ENCODE results near the gene FAM204A. TPM values are rescaled to one million over a fixed set of nuclear protein-coding genes. Genes with fewer than 3 reads are reported as not detected.

The FAM204A gene
- polyA plus RNA-seq, 3 donors: 24.6 to 191 (median 139) TPM

GRCh38 chr10:118355234-118355633 lies 13.1 kb upstream of the FAM204A start:
- no peak overlapping the region for H3K4me3 Mint-ChIP-seq
- Histone ChIP-seq H2AFZ (ENCODE audit: insufficient read depth, low read depth, low read length, poor library complexity, severe bottlenecking) (no peak overlapping the region), H3K9me3 (replicated peaks in 1 of 2; ENCODE audit: control insufficient read depth in 1 of 2, insufficient read depth in 1 of 2, low read length in 2 of 2) (no peaks in the 10 kb centered on the region), H3K4me1 (ENCODE audit: control insufficient read depth in 1 of 2, insufficient read depth in 2 of 2, low read length in 2 of 2) (no peaks in the 10 kb centered on the region), H3K27me3 (ENCODE audit: control insufficient read depth in 2 of 2, insufficient read depth in 2 of 2, low read length in 2 of 2) (peaks cover 4 to 11% of the 10 kb centered on the region in 2 donors), H3K36me3 (replicated peaks in 1 of 2; ENCODE audit: control insufficient read depth in 1 of 2, insufficient read depth in 2 of 2, low read length in 2 of 2) (no peaks in the 10 kb centered on the region), H4K20me1 (ENCODE audit: insufficient read depth, low read length) (no peaks in the 10 kb centered on the region), H3K4me2 (replicated peaks; ENCODE audit: extremely low read depth, low read length, poor library complexity, severe bottlenecking) (no peak overlapping the region), H3K4me3 (replicated peaks in 1 of 3; ENCODE audit: low read depth in 2 of 3, low read length in 3 of 3) (no peak overlapping the region), H3K79me2 (ENCODE audit: insufficient read depth, low read length) (no peaks in the 10 kb centered on the region), H3K27ac (ENCODE audit: low read depth in 1 of 2, low read length in 2 of 2) (no peak overlapping the region), H3K9ac (ENCODE audit: insufficient read depth, low read length, poor library complexity, severe bottlenecking) (no peak overlapping the region)
- H3K9me3 Mint-ChIP-seq: peaks cover 0 to 1% (median 0%) of the 10 kb centered on the region in 7 donors
- no peaks in the 10 kb centered on the region for H3K36me3 Mint-ChIP-seq
- WGBS (ENCODE audit: insufficient coverage): 80% methylated on average over 1 of the region's 3 CpGs
- H3K27ac Mint-ChIP-seq: no peak overlapping the region
- no peak for DNase-seq
- intact Hi-C loops (cut with micrococcal nuclease): no loop called here
- TF ChIP-seq CTCF (IDR thresholded peaks at IDR 0.05): no peak
- no peaks in the 10 kb centered on the region for H3K4me1 Mint-ChIP-seq
- peaks cover 11 to 16% (median 15%) of the 10 kb centered on the region in 3 donors for H3K27me3 Mint-ChIP-seq (ENCODE audit: low read depth in 3 of 3)

- no peak overlapping the region for H3K9ac ChIP-seq (ENCODE audit: insufficient read depth, low read length, poor library complexity, severe bottlenecking)
- no peaks in the 10 kb centered on the region for H3K9me3 Mint-ChIP-seq
- no peaks in the 10 kb centered on the region for H3K4me1 Mint-ChIP-seq
- H2AFZ ChIP-seq (ENCODE audit: insufficient read depth, low read depth, low read length, poor library complexity, severe bottlenecking): no peak overlapping the region
- no peak overlapping the region for H3K27ac Mint-ChIP-seq
- H3K27me3 ChIP-seq (ENCODE audit: control insufficient read depth in 2 of 2, insufficient read depth in 2 of 2, low read length in 2 of 2): peaks cover 4 to 12% of the 10 kb centered on the region in 2 donors
- intact Hi-C loops (cut with micrococcal nuclease): loop anchor here in 1 of 2 donors (10.0 kb wide), 2 partner anchors 304 to 1526 kb away; partner anchors contain the start of genes MCMBP and RAB11FIP2
- no peak overlapping the region for H3K4me3 Mint-ChIP-seq
- peaks cover 11 to 21% (median 16%) of the 10 kb centered on the region in 3 donors for H3K27me3 Mint-ChIP-seq (ENCODE audit: low read depth in 3 of 3)
- no peaks in the 10 kb centered on the region for H3K36me3 ChIP-seq (replicated peaks in 1 of 2; ENCODE audit: control insufficient read depth in 1 of 2, insufficient read depth in 2 of 2, low read length in 2 of 2)
- H3K36me3 Mint-ChIP-seq: no peaks in the 10 kb centered on the region
- no peak for DNase-seq
- H3K79me2 ChIP-seq (ENCODE audit: insufficient read depth, low read length): no peaks in the 10 kb centered on the region
- no peak overlapping the region for H3K27ac ChIP-seq (ENCODE audit: low read depth in 1 of 2, low read length in 2 of 2)
- TF ChIP-seq CTCF (IDR thresholded peaks at IDR 0.05): no peak
- no peak overlapping the region for H3K4me2 ChIP-seq (replicated peaks; ENCODE audit: extremely low read depth, low read length, poor library complexity, severe bottlenecking)
- WGBS (ENCODE audit: insufficient coverage): no CpG with 5 or more reads among the region's 3 CpGs
- H3K4me1 ChIP-seq (ENCODE audit: control insufficient read depth in 1 of 2, insufficient read depth in 2 of 2, low read length in 2 of 2): no peaks in the 10 kb centered on the region
- no peaks in the 10 kb centered on the region for H3K9me3 ChIP-seq (replicated peaks in 1 of 2; ENCODE audit: control insufficient read depth in 1 of 2, insufficient read depth in 1 of 2, low read length in 2 of 2)
- H3K4me3 ChIP-seq (replicated peaks in 1 of 3; ENCODE audit: low read depth in 2 of 3, low read length in 3 of 3): no peak overlapping the region
- no peaks in the 10 kb centered on the region for H4K20me1 ChIP-seq (ENCODE audit: insufficient read depth, low read length)
Observed at GRCh38 chr10:118349235-118349634, 7.1 kb upstream of the FAM204A start.

Measured in CD14-positive monocyte (primary cell).